Measurements from ENCODE around the gene GPR87.

GRCh38 chr3:151269631-151270030 is 47.0 kb downstream of the GPR87 start:
- TF ChIP-seq POLR2A (IDR thresholded peaks at IDR 0.05; ENCODE audit: low read depth, low read length) (no peak), RFX5 (IDR thresholded peaks at IDR 0.05; ENCODE audit: low read depth, low read length) (no peak), RAD21 (IDR thresholded peaks at IDR 0.05; ENCODE audit: low read length) (no peak), CTCF (conservative IDR thresholded peaks at IDR 0.05; ENCODE audit: low read depth, low read length) (no peak), CHD1 (IDR thresholded peaks at IDR 0.05; ENCODE audit: low read depth, low read length) (no peak), USF2 (IDR thresholded peaks at IDR 0.05; ENCODE audit: low read depth, low read length) (no peak), CEBPB (IDR thresholded peaks at IDR 0.05; ENCODE audit: low read depth, low read length) (no peak)

Data from IMR-90 (cell line).